WTC11 (cell line): ENCODE results near the gene OR2F2.

Experiments used
- ATF1 ChIP-seq: sonication (generic); formaldehyde crosslinking; IDR thresholded peaks from 2 replicates; pipeline ENCODE4 v1.8.1; 2023; ENCODE audit warnings: mild to moderate bottlenecking, moderate library complexity, missing genetic modification reagents
- CTCF ChIP-seq: fragments of 200-600 bp; IDR thresholded peaks from 2 replicates; pipeline ENCODE4 v1.8.0; 2022; ENCODE audit warnings: antibody characterized with exemption
- MYBL2 ChIP-seq: sonication (generic); formaldehyde crosslinking; IDR thresholded peaks from 2 replicates; pipeline ENCODE4 v1.8.1; 2023; ENCODE audit warnings: mild to moderate bottlenecking, moderate library complexity, missing genetic modification reagents
- TF ChIP-seq, protein P1 (sequence below): sonication (generic); formaldehyde crosslinking; IDR thresholded peaks from 2 replicates; pipeline ENCODE4 v1.8.1; 2022; ENCODE audit warnings: mild to moderate bottlenecking, missing genetic modification reagents, moderate library complexity, borderline replicate concordance
- TF ChIP-seq, protein P2 (sequence below): fragments of 250-450 bp; sonication (Bioruptor Pico); IDR thresholded peaks from 2 replicates; pipeline ENCODE4 v1.9.0; 2021; ENCODE audit warnings: mild to moderate bottlenecking, borderline replicate concordance
- TF ChIP-seq, protein P3 (sequence below): sonication (generic); formaldehyde crosslinking; IDR thresholded peaks from 2 replicates; pipeline ENCODE4 v1.8.1; 2023; ENCODE audit warnings: mild to moderate bottlenecking, moderate library complexity, missing genetic modification reagents
- TF ChIP-seq, protein P4 (sequence below): sonication (generic); formaldehyde crosslinking; IDR thresholded peaks from 2 replicates; pipeline ENCODE4 v1.8.1; 2022; ENCODE audit warnings: missing genetic modification reagents, borderline replicate concordance

DNA sequence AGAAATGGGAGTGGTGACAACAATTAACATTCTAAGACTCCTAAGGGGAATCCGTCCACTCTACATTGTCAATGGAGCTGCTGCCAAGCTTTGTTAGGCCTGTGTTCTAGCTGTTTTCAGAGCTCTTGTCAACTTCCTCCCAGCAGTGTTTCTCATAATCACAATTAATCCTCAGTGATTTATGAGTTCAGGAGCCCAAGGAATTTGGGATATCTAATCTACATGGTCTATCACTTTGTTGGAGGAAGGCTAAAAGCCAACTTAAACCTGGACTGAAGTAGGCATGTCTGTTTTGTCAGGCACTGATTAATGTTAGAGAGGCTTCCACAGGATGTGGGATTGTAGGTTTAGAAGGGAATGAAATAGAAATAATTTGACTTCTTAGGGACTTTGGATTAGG lies 10.2 kb upstream of the OR2F2 start:
- TF ChIP-seq CTCF, result no peak
- TF ChIP-seq, protein P1, sequence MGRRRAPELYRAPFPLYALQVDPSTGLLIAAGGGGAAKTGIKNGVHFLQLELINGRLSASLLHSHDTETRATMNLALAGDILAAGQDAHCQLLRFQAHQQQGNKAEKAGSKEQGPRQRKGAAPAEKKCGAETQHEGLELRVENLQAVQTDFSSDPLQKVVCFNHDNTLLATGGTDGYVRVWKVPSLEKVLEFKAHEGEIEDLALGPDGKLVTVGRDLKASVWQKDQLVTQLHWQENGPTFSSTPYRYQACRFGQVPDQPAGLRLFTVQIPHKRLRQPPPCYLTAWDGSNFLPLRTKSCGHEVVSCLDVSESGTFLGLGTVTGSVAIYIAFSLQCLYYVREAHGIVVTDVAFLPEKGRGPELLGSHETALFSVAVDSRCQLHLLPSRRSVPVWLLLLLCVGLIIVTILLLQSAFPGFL (CRISPR knock-in tag), result no peak
- TF ChIP-seq ATF1 (CRISPR knock-in tag), result no peak
- TF ChIP-seq, protein P2, sequence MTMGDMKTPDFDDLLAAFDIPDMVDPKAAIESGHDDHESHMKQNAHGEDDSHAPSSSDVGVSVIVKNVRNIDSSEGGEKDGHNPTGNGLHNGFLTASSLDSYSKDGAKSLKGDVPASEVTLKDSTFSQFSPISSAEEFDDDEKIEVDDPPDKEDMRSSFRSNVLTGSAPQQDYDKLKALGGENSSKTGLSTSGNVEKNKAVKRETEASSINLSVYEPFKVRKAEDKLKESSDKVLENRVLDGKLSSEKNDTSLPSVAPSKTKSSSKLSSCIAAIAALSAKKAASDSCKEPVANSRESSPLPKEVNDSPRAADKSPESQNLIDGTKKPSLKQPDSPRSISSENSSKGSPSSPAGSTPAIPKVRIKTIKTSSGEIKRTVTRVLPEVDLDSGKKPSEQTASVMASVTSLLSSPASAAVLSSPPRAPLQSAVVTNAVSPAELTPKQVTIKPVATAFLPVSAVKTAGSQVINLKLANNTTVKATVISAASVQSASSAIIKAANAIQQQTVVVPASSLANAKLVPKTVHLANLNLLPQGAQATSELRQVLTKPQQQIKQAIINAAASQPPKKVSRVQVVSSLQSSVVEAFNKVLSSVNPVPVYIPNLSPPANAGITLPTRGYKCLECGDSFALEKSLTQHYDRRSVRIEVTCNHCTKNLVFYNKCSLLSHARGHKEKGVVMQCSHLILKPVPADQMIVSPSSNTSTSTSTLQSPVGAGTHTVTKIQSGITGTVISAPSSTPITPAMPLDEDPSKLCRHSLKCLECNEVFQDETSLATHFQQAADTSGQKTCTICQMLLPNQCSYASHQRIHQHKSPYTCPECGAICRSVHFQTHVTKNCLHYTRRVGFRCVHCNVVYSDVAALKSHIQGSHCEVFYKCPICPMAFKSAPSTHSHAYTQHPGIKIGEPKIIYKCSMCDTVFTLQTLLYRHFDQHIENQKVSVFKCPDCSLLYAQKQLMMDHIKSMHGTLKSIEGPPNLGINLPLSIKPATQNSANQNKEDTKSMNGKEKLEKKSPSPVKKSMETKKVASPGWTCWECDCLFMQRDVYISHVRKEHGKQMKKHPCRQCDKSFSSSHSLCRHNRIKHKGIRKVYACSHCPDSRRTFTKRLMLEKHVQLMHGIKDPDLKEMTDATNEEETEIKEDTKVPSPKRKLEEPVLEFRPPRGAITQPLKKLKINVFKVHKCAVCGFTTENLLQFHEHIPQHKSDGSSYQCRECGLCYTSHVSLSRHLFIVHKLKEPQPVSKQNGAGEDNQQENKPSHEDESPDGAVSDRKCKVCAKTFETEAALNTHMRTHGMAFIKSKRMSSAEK (CRISPR knock-in tag), result no peak
- TF ChIP-seq, protein P3, sequence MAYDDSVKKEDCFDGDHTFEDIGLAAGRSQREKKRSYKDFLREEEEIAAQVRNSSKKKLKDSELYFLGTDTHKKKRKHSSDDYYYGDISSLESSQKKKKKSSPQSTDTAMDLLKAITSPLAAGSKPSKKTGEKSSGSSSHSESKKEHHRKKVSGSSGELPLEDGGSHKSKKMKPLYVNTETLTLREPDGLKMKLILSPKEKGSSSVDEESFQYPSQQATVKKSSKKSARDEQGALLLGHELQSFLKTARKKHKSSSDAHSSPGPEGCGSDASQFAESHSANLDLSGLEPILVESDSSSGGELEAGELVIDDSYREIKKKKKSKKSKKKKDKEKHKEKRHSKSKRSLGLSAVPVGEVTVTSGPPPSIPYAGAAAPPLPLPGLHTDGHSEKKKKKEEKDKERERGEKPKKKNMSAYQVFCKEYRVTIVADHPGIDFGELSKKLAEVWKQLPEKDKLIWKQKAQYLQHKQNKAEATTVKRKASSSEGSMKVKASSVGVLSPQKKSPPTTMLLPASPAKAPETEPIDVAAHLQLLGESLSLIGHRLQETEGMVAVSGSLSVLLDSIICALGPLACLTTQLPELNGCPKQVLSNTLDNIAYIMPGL (CRISPR knock-in tag), result no peak
- no peak for TF ChIP-seq MYBL2 (CRISPR knock-in tag)
- TF ChIP-seq, protein P4, sequence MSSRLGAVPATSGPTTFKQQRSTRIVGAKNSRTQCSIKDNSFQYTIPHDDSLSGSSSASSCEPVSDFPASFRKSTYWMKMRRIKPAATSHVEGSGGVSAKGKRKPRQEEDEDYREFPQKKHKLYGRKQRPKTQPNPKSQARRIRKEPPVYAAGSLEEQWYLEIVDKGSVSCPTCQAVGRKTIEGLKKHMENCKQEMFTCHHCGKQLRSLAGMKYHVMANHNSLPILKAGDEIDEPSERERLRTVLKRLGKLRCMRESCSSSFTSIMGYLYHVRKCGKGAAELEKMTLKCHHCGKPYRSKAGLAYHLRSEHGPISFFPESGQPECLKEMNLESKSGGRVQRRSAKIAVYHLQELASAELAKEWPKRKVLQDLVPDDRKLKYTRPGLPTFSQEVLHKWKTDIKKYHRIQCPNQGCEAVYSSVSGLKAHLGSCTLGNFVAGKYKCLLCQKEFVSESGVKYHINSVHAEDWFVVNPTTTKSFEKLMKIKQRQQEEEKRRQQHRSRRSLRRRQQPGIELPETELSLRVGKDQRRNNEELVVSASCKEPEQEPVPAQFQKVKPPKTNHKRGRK, result no peak
